ENCODE results near the gene TMEM134.
"Not testable (repeated sequence)": the region's sequence is repeated elsewhere in the genome, so short reads cannot be mapped to it uniquely, and the experiment has no call there.

The TMEM134 gene, protein sequence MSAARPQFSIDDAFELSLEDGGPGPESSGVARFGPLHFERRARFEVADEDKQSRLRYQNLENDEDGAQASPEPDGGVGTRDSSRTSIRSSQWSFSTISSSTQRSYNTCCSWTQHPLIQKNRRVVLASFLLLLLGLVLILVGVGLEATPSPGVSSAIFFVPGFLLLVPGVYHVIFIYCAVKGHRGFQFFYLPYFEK

DNA sequence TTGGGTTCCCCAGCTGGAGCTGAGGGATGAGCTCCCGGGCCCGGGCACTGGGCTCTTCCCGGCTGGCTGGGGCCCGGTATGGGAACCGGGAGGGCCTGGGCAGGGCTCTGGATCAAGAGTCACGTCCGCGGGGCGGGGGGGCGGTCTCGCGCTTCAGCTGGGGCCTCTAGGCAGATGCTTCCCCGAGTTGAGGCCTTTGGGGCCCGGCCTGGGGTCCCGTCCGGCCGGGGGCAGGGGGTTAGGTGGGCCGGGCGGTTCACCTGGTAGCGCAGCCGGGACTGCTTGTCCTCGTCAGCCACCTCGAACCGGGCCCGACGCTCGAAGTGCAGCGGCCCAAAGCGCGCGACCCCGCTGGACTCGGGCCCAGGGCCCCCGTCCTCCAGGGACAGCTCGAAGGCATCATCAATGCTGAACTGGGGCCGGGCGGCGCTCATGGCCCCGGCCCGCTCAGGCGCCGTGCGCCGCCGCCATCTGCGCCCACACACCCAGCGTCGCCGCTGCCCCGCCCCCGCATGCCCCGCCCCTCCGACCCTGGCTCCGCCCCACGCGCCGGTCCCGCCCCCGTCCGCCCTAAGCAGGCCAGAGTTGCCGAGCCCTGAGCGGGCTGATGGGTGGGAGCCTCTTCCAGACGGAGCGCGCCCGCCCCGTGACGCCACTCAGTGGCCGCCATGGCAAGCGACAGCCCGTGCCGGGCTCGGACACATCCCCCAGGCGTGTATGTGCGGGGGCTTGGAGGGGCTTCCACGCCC lies at the start of gene TMEM134:
TSS of gene TMEM134 (minus strand) at position 493 of the 749 bp plus-strand sequence. CDS start at position 434, 59 bp downstream.
- Mint-ChIP-seq H3K4me3 (peak within 1 kb of the TSS; percentile 89), H3K36me3 (ENCODE audit: low read depth) (peaks cover 4% of the 10 kb centered on the region), H3K27me3 (ENCODE audit: low read depth) (no peaks in the 10 kb centered on the region), H3K9me3 (no peaks in the 10 kb centered on the region), H3K27ac (peak within 1 kb of the TSS; percentile 78), H3K4me1 (ENCODE audit: low read depth) (peaks cover 31% of the 10 kb centered on the region)
- DNase-seq (ENCODE audit: low spot score), result peak; percentile 91

DNA sequence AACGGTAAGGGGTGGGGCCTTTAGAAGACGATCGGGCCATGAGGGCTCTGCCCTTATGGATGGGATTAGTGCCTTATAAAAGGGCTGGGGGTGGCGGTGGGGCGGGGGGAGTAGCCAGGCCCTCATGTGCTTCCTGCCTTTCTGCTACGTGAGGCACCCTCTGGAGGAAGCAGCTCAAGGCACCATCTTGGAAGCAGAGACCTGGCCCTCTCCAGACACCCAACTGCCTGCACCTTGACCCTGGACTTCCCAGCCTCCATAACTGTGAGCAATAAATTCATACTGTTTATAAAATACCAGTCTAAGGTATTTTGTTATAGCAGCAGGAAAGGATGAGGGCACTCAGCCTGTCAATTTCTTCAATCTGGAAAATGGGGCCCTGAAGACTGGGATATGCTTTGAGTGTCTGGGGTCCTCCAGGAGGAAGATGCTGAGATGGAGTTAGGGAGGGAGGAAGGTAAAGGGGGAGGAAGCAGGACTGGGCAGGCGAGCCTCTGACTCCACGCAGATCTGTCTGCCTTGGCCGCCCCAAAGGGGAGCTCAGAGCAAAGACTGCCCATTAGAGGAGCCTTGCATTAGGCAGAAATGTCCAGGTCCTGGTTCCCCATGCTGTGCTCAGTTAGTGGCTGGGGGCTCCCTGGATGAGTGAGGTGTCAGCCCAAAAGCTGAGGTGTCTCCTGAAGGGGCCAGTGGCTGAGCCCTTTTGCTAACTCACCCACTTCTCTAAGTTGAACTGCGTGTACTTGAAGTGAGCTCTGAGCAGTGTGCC lies 48.9 kb upstream of the TMEM134 start:
- Mint-ChIP-seq H3K4me3 (no peak overlapping the region), H3K4me1 (ENCODE audit: low read depth) (no peaks in the 10 kb centered on the region), H3K36me3 (ENCODE audit: low read depth) (no peaks in the 10 kb centered on the region), H3K9me3 (no peaks in the 10 kb centered on the region), H3K27me3 (ENCODE audit: low read depth) (peaks cover 6% of the 10 kb centered on the region), H3K27ac (no peak overlapping the region)
- no peak for DNase-seq (ENCODE audit: low spot score)

DNA sequence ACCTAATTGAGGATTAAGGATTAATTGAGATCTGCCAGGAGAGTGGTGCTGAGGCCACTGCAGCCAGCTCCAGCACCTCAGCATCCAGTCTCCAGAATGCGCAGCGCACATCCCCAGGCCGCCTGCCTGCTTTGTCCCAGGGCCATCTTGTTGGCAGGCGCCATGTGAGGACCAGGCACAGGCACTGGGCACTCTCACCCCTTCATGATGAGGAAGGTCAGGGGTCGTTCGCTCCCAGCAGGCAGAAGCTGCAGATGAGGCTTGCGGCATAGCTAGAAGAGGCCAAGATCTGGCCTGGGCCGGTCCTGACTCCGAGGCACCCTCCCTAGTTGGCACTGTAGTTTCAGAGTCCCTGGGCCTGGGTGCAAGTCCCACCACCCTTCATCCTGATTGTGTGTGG lies 47.8 kb upstream of the TMEM134 start:
- peaks cover 9% of the 10 kb centered on the region for H3K27me3 Mint-ChIP-seq (ENCODE audit: low read depth)
- no peak for DNase-seq (ENCODE audit: low spot score)

DNA sequence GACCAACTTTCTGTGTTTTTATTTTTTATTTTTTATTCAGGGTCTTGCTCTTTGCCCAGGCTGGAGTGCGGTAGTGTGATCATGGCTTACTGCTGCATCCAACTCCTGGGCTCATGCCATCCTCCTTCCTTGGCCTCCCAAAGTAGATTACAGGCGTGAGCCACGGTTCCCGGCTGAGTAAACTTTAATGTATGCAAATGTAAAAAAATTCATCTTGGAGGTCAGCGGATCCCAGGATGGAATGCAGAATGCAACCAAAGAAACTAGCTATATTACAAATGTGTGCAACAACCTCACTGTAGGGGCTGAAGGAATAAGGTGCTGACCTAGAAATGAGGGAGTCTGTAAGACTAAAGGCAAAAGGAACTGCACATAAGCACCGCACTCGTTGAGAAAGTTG lies 45.1 kb upstream of the TMEM134 start:
- peaks cover 4% of the 10 kb centered on the region for H3K4me1 Mint-ChIP-seq (ENCODE audit: low read depth)
- no peak overlapping the region for H3K27ac Mint-ChIP-seq
- H3K9me3 Mint-ChIP-seq, result no peaks in the 10 kb centered on the region
- no peak overlapping the region for H3K4me3 Mint-ChIP-seq
- DNase-seq (ENCODE audit: low spot score), result no peak
- peaks cover 17% of the 10 kb centered on the region for H3K27me3 Mint-ChIP-seq (ENCODE audit: low read depth)
- H3K36me3 Mint-ChIP-seq (ENCODE audit: low read depth), result no peaks in the 10 kb centered on the region

More for the DNA sequence above, 47.8 kb upstream of the TMEM134 start:
- Mint-ChIP-seq H3K4me3 (no peak overlapping the region), H3K9me3 (no peaks in the 10 kb centered on the region), H3K27ac (no peak overlapping the region), H3K36me3 (ENCODE audit: low read depth) (no peaks in the 10 kb centered on the region), H3K4me1 (ENCODE audit: low read depth) (no peaks in the 10 kb centered on the region)

DNA sequence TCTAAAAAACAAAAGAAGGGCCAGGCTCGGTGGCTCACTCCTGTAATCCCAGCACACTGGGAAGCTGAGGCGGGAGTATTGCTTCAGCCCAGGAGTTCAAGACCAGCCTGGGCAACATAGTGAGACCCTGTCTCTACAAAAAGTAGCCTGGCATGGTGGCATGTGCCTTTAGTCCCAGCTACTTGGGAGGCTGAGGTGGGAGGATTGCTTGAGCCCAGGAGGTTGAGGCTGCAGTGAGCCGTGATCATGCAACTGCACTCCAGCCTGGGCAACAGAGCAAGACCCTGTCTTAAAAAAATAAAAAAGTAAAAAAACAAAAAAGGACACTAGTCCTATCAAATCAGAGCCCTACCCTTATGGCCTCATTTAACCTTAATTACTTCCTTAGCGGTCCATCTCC lies 42.5 kb upstream of the TMEM134 start:
- not testable (repeated sequence) for H3K27ac Mint-ChIP-seq; H3K9me3 Mint-ChIP-seq; H3K36me3 Mint-ChIP-seq (ENCODE audit: low read depth); DNase-seq (ENCODE audit: low spot score); H3K4me3 Mint-ChIP-seq
- H3K4me1 Mint-ChIP-seq (ENCODE audit: low read depth), result peaks cover 16% of the 10 kb centered on the region
- H3K27me3 Mint-ChIP-seq (ENCODE audit: low read depth), result peaks cover 17% of the 10 kb centered on the region

DNA sequence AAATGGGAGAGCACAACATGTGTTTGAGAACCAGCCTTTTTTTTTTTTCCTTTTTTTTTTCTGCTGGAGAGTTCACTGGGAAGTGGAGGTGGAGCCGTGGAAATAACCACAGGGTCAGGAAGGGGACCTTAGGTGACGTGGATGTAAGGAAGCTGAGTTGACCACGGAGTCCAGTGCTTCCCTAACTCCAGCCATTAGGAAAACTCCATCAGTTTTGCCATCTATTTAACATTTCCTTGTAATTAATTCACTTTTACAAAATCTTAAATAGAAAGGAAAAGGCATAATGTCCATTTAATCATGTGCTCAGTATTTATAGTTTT lies 40.9 kb upstream of the TMEM134 start:
- Mint-ChIP-seq H3K36me3 (ENCODE audit: low read depth) (peaks cover 12% of the 10 kb centered on the region), H3K9me3 (no peaks in the 10 kb centered on the region), H3K27ac (peak overlapping the region; percentile 50), H3K27me3 (ENCODE audit: low read depth) (peaks cover 17% of the 10 kb centered on the region), H3K4me1 (ENCODE audit: low read depth) (peaks cover 27% of the 10 kb centered on the region), H3K4me3 (no peak overlapping the region)
- no peak for DNase-seq (ENCODE audit: low spot score)

DNA sequence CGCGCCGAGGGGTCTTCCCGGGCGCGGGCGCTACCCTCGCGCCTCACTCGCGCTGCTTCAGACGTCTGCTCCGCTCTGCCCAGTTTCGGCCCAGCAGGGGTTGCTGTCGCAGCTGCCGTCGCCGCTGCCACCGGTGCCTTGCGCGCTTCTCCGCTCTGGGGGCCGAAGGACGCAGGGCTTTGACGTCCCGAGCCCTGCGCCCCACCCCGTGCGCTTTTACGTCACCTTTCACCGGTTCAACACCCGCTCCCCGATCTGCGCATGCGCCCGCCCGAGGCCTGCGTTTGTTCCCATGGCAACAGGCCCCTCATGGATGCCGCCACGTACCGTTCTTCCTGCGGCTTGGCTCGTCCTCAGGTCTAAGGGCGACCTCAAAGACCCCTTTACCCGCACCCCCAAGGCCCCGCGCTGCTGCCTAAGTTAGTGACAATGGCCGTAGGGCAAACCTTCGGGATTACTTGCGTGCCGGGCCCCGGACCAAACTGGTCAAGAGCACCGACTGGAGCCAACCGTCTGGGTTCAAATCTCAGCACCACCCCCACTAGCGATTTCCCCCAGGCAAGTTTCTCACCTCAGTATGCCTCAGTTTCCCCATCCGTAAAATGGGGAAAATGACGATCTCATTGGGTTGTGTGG lies 39.6 kb upstream of the TMEM134 start:
- peak overlapping the region; percentile 91 for H3K27ac Mint-ChIP-seq
- DNase-seq (ENCODE audit: low spot score), result peak; percentile 97
- H3K4me3 Mint-ChIP-seq, result peak overlapping the region; percentile 94
- peaks cover 12% of the 10 kb centered on the region for H3K36me3 Mint-ChIP-seq (ENCODE audit: low read depth)
- H3K9me3 Mint-ChIP-seq, result no peaks in the 10 kb centered on the region
- H3K4me1 Mint-ChIP-seq (ENCODE audit: low read depth), result peaks cover 27% of the 10 kb centered on the region
- H3K27me3 Mint-ChIP-seq (ENCODE audit: low read depth), result peaks cover 11% of the 10 kb centered on the region

DNA sequence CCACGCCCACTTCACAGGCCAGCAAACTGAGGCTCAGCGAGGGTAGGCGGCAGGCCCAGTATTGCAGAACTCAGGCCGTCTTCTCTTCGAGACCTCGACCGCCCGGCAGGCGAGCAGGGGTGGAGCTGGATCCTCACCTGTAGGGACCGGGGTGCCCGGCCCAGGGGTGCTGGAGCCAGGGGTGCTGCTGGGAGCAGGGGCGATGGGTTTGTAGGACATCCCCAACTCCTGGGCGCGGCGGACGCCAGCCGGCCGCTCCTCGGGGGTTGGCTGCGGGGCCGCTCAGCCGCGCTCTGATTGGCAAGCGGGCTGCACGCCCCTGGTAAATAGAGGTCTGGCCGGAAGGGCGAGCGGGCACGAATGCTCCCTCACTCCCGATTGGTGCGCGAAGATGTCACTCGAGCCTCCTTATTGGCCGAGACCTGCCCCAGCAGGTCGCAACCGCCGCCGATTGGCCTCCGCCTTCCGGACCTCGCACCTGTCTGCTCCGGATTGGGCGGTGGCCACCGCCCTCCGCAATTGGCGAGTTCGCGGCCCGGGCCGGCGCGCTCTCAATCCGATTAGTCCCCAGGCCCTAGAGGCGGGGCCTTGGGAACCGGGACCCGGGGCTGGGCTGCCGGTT lies 38.9 kb upstream of the TMEM134 start, which contains the start of gene CDK2AP2:
TSS of gene CDK2AP2 (minus strand) at position 299 of the 622 bp plus-strand sequence. CDS start at position 219, 80 bp downstream.
- DNase-seq (ENCODE audit: low spot score), result peak; percentile 99
- no peaks in the 10 kb centered on the region for H3K9me3 Mint-ChIP-seq
- H3K27me3 Mint-ChIP-seq (ENCODE audit: low read depth), result peaks cover 11% of the 10 kb centered on the region
- peaks cover 29% of the 10 kb centered on the region for H3K4me1 Mint-ChIP-seq (ENCODE audit: low read depth)
- peak within 1 kb of the TSS; percentile 94 for H3K4me3 Mint-ChIP-seq
- H3K36me3 Mint-ChIP-seq (ENCODE audit: low read depth), result peaks cover 13% of the 10 kb centered on the region
- peak within 1 kb of the TSS; percentile 91 for H3K27ac Mint-ChIP-seq

DNA sequence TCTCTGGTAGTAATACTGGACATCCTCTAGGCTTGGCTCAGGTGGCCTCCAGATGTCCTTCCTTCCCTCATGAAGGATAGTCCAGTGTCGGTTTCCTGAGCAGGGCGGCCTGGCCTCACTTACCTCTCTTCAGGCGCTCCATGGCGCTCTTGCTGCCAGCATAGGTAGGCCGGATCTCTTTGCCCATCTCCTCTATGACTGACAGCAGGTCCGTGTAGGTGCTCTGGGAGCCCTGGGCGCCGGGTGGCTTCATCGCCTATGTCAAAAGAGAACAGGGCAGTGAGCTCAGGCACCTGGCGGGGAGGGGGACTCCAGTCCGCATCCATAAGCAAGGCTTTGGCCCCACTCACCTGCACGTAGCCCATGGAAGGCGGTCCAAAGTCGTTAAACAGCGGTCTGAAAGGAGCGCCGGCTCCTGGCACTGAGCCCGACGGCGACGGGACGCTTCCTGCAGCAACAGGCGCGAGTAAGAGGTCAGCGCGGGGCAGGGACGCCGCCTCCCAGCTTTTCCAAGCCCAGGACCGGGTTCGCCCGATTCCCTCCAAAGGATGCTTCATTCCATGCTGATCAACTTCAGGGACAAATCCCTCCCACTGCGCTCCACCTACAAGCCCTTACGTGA lies 38.3 kb upstream of the TMEM134 start:
- peaks cover 16% of the 10 kb centered on the region for H3K36me3 Mint-ChIP-seq (ENCODE audit: low read depth)
- H3K27me3 Mint-ChIP-seq (ENCODE audit: low read depth), result peaks cover 11% of the 10 kb centered on the region
- peaks cover 31% of the 10 kb centered on the region for H3K4me1 Mint-ChIP-seq (ENCODE audit: low read depth)
- peak overlapping the region; percentile 94 for H3K4me3 Mint-ChIP-seq
- no peak for DNase-seq (ENCODE audit: low spot score)
- H3K27ac Mint-ChIP-seq, result peak overlapping the region; percentile 91
- no peaks in the 10 kb centered on the region for H3K9me3 Mint-ChIP-seq

DNA sequence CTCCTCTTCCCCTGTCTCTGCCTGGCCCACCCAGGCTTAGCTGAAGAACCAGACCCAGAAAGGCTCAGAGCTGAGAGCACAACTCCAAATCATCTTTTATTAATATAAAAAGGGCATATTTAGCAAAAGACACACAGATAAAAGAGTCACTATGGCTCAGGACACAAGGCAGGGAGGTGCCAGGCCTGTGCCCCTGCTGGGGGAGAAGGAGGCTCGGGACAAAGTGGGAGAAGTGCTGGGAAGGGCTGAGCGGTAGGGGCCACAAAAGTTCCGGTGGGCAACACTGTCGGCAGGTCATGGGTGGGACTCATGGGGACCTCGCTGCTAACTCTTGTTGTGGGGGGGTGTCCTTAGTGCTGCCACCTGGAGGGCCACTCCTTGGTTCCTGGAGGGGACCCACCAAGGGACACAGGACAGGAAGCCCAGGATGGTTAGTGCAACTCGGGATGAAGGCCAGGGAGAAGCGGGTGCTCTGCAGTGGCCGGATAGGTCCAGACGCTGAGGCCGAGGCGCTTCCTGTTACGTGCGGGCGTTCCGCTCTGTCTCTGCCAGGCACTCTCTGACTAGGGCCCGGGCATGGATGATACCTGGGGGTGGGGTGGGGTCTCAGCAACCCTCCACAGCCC lies 37.5 kb upstream of the TMEM134 start:
- H3K27me3 Mint-ChIP-seq (ENCODE audit: low read depth), result peaks cover 9% of the 10 kb centered on the region
- H3K4me3 Mint-ChIP-seq, result peak overlapping the region; percentile 94
- H3K4me1 Mint-ChIP-seq (ENCODE audit: low read depth), result peaks cover 31% of the 10 kb centered on the region
- H3K27ac Mint-ChIP-seq, result peak overlapping the region; percentile 95
- no peaks in the 10 kb centered on the region for H3K9me3 Mint-ChIP-seq
- no peak for DNase-seq (ENCODE audit: low spot score)
- peaks cover 16% of the 10 kb centered on the region for H3K36me3 Mint-ChIP-seq (ENCODE audit: low read depth)

DNA sequence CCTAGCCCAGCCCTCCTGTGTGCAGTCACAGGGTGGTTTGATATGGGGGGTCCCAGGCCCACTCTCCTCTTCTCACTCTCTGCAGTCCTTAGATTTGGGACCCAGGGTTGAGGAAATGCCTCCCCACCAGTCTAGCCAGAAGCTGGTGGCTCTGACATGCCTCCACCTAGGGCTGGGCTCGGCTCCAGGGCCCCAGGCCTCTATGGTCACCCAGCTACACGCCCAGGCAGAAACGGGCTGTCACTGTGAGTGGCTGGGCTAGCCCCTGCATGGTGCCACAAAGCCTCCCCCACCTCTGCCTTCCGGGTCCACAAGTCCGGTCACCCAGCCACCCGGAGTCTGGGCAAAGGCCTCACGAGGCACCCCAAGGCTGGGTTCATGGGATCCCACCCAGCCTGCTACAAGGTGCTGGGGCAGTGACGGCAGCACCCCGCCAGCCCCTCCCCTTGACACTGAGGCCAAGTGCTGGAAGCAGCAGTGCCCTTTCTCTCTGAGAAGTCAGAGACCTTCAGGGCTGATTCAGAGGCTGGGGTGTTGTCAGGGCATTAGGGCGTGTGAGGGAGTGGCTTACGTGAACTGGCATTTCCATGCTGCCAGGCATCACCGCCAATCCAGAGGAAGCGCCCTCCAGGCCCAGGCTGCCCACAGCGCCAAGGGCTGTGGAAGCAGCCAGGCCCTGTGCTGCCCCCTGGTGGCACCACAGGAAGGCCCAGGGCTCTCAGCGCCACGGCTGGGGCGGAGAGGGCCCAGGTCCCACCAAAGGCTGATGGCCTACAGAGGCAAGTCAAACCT lies 36.8 kb upstream of the TMEM134 start:
- Mint-ChIP-seq H3K4me1 (ENCODE audit: low read depth) (peaks cover 37% of the 10 kb centered on the region), H3K4me3 (peak overlapping the region; percentile 94), H3K27me3 (ENCODE audit: low read depth) (peaks cover 3% of the 10 kb centered on the region), H3K9me3 (no peaks in the 10 kb centered on the region), H3K36me3 (ENCODE audit: low read depth) (peaks cover 23% of the 10 kb centered on the region), H3K27ac (peak overlapping the region; percentile 95)
- peak; percentile 92 for DNase-seq (ENCODE audit: low spot score)

DNA sequence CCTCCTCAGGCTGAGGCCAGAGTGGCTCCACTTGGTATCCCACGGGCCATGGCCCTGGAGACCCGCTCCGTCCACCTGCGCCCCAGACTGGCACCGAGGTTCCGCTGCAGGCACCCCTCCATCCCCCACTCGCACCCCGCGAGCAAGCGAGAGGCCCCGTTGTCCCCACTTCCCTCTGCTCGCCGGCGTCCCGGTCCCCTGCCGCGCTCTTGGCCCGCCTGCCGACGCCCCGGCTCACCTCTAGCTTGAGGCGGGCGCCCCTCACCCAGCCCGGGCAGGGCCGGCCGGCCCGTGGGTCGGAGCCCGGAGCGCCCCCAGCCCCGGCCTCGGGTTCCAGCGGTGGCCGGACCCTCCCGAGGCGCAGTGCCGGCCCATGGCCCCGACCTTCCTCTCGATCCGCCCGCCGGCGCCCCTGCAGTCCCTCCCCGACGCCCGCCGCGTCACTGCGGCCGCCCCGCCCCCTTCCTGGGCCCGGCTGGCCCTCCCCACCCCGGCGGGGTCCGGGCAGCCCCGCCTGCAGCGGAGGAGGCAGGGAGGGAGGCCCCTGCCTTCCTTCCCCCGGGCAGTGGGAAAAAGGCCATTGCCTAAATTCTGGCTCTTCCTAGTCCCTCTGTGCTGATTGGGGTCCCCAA lies 36.0 kb upstream of the TMEM134 start, which contains the start of gene PITPNM1:
TSS of gene PITPNM1 (minus strand) at position 414 of the 632 bp plus-strand sequence. CDS start 1,183 bp downstream, outside the sequence.
- Mint-ChIP-seq H3K36me3 (ENCODE audit: low read depth) (peaks cover 30% of the 10 kb centered on the region), H3K9me3 (no peaks in the 10 kb centered on the region), H3K4me3 (peak within 1 kb of the TSS; percentile 94), H3K4me1 (ENCODE audit: low read depth) (peaks cover 41% of the 10 kb centered on the region), H3K27me3 (ENCODE audit: low read depth) (peaks cover 2% of the 10 kb centered on the region), H3K27ac (peak within 1 kb of the TSS; percentile 95)
- DNase-seq (ENCODE audit: low spot score), result peak; percentile 83
